ENCODE measurements around the gene SF3B6.

DNA sequence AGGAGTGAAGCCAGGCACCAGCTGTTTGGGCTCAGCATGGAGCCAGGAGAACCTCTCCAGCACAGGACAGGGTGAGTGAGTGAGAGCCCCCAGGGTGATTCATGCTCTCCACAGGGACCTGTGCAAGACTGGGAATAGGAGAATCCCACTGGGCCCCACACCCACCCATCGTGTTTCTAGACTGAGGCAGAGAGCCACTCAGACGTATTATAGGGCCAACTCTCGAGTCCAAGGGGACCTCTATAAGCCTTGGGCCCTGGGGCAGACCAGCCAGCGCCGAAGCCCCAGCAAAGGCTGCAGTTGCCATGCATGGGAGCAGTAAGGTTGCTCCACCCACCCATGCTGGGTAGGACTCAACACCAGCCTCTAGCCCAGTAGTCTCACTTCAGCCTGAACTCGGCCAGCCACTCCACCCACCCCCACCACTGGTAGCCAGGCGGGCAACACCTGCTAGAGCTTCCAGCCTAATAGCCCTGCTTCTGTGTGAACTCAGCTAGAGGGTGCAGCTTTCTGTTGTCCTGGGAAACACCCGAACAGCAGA lies 28.1 kb upstream of the SF3B6 start:
- TF ChIP-seq, protein P1, sequence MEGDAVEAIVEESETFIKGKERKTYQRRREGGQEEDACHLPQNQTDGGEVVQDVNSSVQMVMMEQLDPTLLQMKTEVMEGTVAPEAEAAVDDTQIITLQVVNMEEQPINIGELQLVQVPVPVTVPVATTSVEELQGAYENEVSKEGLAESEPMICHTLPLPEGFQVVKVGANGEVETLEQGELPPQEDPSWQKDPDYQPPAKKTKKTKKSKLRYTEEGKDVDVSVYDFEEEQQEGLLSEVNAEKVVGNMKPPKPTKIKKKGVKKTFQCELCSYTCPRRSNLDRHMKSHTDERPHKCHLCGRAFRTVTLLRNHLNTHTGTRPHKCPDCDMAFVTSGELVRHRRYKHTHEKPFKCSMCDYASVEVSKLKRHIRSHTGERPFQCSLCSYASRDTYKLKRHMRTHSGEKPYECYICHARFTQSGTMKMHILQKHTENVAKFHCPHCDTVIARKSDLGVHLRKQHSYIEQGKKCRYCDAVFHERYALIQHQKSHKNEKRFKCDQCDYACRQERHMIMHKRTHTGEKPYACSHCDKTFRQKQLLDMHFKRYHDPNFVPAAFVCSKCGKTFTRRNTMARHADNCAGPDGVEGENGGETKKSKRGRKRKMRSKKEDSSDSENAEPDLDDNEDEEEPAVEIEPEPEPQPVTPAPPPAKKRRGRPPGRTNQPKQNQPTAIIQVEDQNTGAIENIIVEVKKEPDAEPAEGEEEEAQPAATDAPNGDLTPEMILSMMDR (IDR thresholded peaks at IDR 0.05), result no peak
- TF ChIP-seq POLR2A (IDR thresholded peaks at IDR 0.05), result no peak
